GM18511 (cell line): ENCODE measurements around the gene YBX2.
"Not testable (repeated sequence)": the region's sequence is repeated elsewhere in the genome, so short reads cannot be mapped to it uniquely, and the experiment has no call there.

Source experiments
- ATAC-seq: cut with Tn5 transposase; IDR thresholded peaks from one replicate; pipeline ENCODE4 v1.9.1; 2021; ENCODE audit warnings: mild to moderate bottlenecking, moderate library complexity; ENCODE audit not compliant: unreplicated experiment

YBX2 gene

DNA sequence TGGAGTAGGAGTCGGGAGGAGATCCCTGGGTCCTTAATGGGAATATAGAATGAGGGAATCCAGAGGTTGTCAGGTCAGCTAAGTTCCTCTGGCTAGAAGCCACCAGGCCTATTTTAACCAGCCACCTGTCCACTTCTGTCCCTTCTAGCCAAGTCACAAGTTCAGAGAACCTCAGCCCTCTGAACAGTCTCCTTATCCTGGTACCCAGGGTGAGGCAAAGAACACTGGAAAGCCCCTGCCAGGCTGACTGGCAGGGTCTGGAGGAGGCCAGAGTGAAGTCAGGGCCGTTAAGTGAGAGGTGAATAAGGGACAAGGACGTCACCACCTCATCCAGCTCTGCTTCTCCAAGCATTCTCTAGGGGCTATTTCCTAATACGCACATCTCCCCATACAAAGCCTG is 45.6 kb downstream of the YBX2 start:
- no peak for ATAC-seq

DNA sequence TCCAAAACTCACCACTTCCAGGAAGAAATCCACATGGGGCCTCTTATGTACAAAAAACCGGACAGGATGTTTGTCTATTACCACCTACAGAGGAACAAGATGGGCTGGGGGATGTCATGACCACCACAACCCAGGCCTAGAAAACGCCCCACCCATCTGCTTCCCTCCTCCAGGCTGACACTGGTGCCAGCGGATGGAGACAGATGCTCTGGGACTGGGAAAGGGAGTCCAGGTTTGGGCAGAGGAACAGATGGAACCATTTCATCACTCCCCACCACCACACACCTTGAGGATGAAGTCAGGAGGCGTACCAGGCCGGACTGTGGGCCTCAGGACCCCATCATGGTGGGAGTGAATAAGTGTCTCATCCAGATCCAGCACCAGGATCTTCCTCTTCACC is 47.7 kb downstream of the YBX2 start:
- no peak for ATAC-seq

DNA sequence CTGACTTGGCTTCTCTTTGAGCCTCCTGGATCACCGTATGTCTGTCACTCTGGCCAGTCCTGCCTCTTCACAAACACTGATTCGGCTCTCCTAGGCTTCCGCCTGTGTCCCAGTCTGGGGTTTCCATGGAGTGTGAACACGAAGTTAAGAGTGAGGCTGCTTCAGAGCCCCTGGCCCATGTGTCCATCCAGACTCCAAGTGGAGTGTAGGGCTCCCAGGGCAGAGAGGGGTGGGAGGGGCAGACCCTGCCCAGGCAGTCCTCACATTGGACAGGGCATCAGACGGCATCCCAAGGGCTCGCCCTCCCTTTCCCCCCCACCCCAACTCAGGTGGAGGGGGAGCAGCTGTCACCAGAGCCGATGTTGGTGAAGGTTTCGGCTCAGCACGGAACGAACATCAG is 50.6 kb downstream of the YBX2 start:
- ATAC-seq: not testable (repeated sequence)

DNA sequence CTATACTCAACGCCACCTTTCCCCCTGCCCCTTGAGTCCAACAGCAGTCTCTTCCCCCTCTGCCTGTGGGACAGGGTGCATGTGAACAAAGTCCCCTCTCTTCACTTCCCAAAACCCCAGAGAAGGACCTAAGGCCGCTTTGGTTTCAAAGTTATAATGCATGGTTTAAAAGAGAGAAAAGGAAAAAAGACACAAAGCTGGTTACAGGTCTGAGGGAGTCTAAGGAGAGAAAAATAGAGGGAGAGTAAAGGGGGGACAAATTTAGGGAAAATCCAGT is 51.0 kb downstream of the YBX2 start:
- ATAC-seq: no peak

GRCh38 chr17:7242717-7243452 is 51.6 kb downstream of the YBX2 start:
- ATAC-seq: peak; percentile 43

- peak; percentile 36 for ATAC-seq
Observed at GRCh38 chr17:7241783-7242716, 52.4 kb downstream of the YBX2 start, which contains the start of gene GABARAP. Gene GABARAP, minus strand, starts transcription at chr17:7242449. Its CDS starts 119 bp downstream, at chr17:7242330.

DNA sequence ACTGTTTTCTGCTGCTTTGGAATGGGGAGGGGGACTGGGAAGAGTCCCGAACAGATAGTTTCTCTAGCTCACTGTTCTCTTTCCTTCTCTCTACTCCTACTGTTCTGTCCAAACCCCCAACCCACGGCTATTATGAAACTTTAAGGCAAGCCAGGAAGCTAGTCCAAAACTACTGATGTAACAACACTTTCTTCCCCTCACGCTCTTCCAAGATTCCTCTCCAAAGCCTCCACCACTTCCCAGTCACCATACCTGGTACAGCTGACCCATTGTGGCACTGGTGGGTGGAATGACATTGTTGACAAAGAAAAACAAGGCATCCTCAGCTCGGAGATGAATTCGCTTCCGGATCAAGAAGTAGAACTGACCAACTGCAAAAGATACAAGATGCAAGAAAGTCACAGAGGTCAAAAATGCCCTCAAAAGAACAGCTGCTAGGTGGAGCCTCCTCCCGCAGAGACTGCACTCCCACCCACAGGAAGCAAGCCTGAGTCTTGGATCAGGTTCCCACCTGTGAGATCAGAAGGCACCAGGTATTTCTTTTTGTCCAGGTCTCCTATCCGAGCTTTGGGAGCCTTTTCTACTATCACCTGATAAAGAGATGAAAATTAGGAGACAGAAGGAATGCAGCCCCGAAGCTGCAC is 53.2 kb downstream of the YBX2 start:
- ATAC-seq: no peak

GRCh38 chr17:7240375-7240774 is 54.1 kb downstream of the YBX2 start:
- ATAC-seq: no peak

- ATAC-seq: peak; percentile 56
Observed at GRCh38 chr17:7239091-7240027, 55.1 kb downstream of the YBX2 start, which contains the start of gene PHF23. Gene PHF23, minus strand, starts transcription at chr17:7239457. Its CDS starts 178 bp downstream, at chr17:7239279.

- ATAC-seq: no peak
Observed at GRCh38 chr17:7238420-7239090, 55.9 kb downstream of the YBX2 start.
